Measurements from ENCODE around the gene CCNYL1. TPM values are rescaled to one million over a fixed set of nuclear protein-coding genes. Genes with fewer than 3 reads are reported as not detected.

Gene CCNYL1
- polyA plus RNA-seq, 3 donors: 4.1 to 10.6 (median 4.6) TPM

- Histone ChIP-seq H3K9ac (ENCODE audit: insufficient read depth, low read length, poor library complexity, severe bottlenecking) (no peak overlapping the region), H4K20me1 (ENCODE audit: insufficient read depth, low read length) (no peaks in the 10 kb centered on the region), H3K27me3 (ENCODE audit: control insufficient read depth in 2 of 2, insufficient read depth in 2 of 2, low read length in 2 of 2) (no peaks in the 10 kb centered on the region), H3K9me3 (replicated peaks in 1 of 2; ENCODE audit: control insufficient read depth in 1 of 2, insufficient read depth in 1 of 2, low read length in 2 of 2) (no peaks in the 10 kb centered on the region), H3K4me3 (replicated peaks in 1 of 3; ENCODE audit: low read depth in 2 of 3, low read length in 3 of 3) (no peak overlapping the region), H3K4me1 (ENCODE audit: control insufficient read depth in 1 of 2, insufficient read depth in 2 of 2, low read length in 2 of 2) (peaks cover 46 to 51% of the 10 kb centered on the region in 2 donors), H3K4me2 (replicated peaks; ENCODE audit: extremely low read depth, low read length, poor library complexity, severe bottlenecking) (no peak overlapping the region), H3K79me2 (ENCODE audit: insufficient read depth, low read length) (no peaks in the 10 kb centered on the region), H3K27ac (ENCODE audit: low read depth in 1 of 2, low read length in 2 of 2) (no peak overlapping the region), H3K36me3 (replicated peaks in 1 of 2; ENCODE audit: control insufficient read depth in 1 of 2, insufficient read depth in 2 of 2, low read length in 2 of 2) (no peaks in the 10 kb centered on the region), H2AFZ (ENCODE audit: insufficient read depth, low read depth, low read length, poor library complexity, severe bottlenecking) (peak overlapping the region; percentile 48)
- intact Hi-C loops (cut with micrococcal nuclease): no loop called here
- Mint-ChIP-seq H3K9me3 (no peaks in the 10 kb centered on the region), H3K27me3 (ENCODE audit: low read depth in 3 of 3) (peaks cover 0 to 5% (median 0%) of the 10 kb centered on the region in 3 donors), H3K27ac (peak overlapping the region in 2 of 7 donors; percentile 30 to 64), H3K36me3 (no peaks in the 10 kb centered on the region), H3K4me3 (no peak overlapping the region), H3K4me1 (peaks cover 52% of the 10 kb centered on the region)
- WGBS (ENCODE audit: insufficient coverage): 100% methylated on average over 2 of the region's 4 CpGs
- TF ChIP-seq CTCF (IDR thresholded peaks at IDR 0.05): no peak
- DNase-seq: no peak
Measured at GRCh38 chr2:207787800-207788199, 76.4 kb downstream of the CCNYL1 start.

DNA sequence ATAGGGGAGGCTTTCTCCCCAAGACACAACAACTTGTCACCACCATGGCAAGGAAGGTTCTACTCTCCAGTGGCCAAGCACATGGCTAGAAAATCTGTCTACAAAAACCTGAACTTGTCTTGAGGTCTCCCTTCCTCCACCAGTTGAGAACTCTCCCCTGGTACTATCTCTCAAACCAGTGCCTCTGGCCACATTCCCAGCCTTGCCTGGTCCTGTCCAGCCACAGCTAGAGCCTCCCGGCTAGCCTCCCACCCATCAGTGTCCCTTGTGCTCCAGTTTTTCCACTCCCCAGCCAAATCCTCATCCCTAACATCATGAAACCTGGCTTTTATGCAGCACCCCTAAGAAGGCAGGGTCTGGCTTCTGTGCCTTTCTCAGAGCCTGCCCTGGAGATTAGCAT lies 79.5 kb downstream of the CCNYL1 start:
- Mint-ChIP-seq H3K9me3 (no peaks in the 10 kb centered on the region), H3K27me3 (ENCODE audit: low read depth in 3 of 3) (peaks cover 0 to 6% (median 2%) of the 10 kb centered on the region in 3 donors), H3K4me3 (no peak overlapping the region), H3K4me1 (peaks cover 58% of the 10 kb centered on the region), H3K36me3 (no peaks in the 10 kb centered on the region), H3K27ac (peak overlapping the region in 3 of 7 donors; percentile 43 to 62 (median 44))
- no peaks in the 10 kb centered on the region for H3K79me2 ChIP-seq (ENCODE audit: insufficient read depth, low read length)
- no peaks in the 10 kb centered on the region for H3K36me3 ChIP-seq (replicated peaks in 1 of 2; ENCODE audit: control insufficient read depth in 1 of 2, insufficient read depth in 2 of 2, low read length in 2 of 2)
- no peak for DNase-seq
- H2AFZ ChIP-seq (ENCODE audit: insufficient read depth, low read depth, low read length, poor library complexity, severe bottlenecking): no peak overlapping the region
- TF ChIP-seq CTCF (IDR thresholded peaks at IDR 0.05): no peak
- intact Hi-C loops (cut with micrococcal nuclease): no loop called here
- no peak overlapping the region for H3K9ac ChIP-seq (ENCODE audit: insufficient read depth, low read length, poor library complexity, severe bottlenecking)
- H3K27me3 ChIP-seq (ENCODE audit: control insufficient read depth in 2 of 2, insufficient read depth in 2 of 2, low read length in 2 of 2): no peaks in the 10 kb centered on the region
- H3K4me2 ChIP-seq (replicated peaks; ENCODE audit: extremely low read depth, low read length, poor library complexity, severe bottlenecking): no peak overlapping the region
- H3K4me3 ChIP-seq (replicated peaks in 1 of 3; ENCODE audit: low read depth in 2 of 3, low read length in 3 of 3): no peak overlapping the region
- no peaks in the 10 kb centered on the region for H3K9me3 ChIP-seq (replicated peaks in 1 of 2; ENCODE audit: control insufficient read depth in 1 of 2, insufficient read depth in 1 of 2, low read length in 2 of 2)
- H3K4me1 ChIP-seq (ENCODE audit: control insufficient read depth in 1 of 2, insufficient read depth in 2 of 2, low read length in 2 of 2): peaks cover 53 to 59% of the 10 kb centered on the region in 2 donors
- H3K27ac ChIP-seq (ENCODE audit: low read depth in 1 of 2, low read length in 2 of 2): no peak overlapping the region
- 100% methylated on average over 1 of the region's 1 CpG for WGBS (ENCODE audit: insufficient coverage)
- no peaks in the 10 kb centered on the region for H4K20me1 ChIP-seq (ENCODE audit: insufficient read depth, low read length)
